ENCODE measurements around the gene SLC27A4.

DNA sequence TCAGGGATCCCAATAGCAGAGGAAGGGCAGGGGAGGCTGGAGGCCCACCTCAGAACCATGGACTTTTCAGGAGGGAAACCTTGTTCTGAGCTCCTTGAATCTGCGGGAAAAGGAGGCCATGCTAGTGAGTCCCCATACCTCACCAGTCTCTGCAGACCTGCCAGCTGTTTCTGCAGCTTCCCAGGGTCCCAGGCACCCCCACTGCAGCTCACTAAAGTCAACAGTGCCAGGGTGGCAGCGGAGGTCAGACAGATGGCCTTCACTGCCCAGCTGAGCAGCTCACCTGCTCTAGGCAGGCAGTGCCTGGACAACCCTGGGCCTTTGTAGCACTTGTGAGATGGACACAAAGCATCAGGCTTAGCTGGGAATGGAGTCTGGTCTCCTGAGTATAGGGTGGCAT is 4.4 kb upstream of the SLC27A4 start:
- TF ChIP-seq, protein P1, sequence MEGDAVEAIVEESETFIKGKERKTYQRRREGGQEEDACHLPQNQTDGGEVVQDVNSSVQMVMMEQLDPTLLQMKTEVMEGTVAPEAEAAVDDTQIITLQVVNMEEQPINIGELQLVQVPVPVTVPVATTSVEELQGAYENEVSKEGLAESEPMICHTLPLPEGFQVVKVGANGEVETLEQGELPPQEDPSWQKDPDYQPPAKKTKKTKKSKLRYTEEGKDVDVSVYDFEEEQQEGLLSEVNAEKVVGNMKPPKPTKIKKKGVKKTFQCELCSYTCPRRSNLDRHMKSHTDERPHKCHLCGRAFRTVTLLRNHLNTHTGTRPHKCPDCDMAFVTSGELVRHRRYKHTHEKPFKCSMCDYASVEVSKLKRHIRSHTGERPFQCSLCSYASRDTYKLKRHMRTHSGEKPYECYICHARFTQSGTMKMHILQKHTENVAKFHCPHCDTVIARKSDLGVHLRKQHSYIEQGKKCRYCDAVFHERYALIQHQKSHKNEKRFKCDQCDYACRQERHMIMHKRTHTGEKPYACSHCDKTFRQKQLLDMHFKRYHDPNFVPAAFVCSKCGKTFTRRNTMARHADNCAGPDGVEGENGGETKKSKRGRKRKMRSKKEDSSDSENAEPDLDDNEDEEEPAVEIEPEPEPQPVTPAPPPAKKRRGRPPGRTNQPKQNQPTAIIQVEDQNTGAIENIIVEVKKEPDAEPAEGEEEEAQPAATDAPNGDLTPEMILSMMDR (IDR thresholded peaks at IDR 0.05): no peak
- TF ChIP-seq POLR2A (IDR thresholded peaks at IDR 0.05): no peak
